Right lobe of liver (tissue), 6 donors: ENCODE results near the gene RFX4. TPM values are rescaled to one million over a fixed set of nuclear protein-coding genes. Genes with fewer than 3 reads are reported as not detected.

ENCODE experiments used
- ATAC-seq, 4 donors: fragments of 200-7000 bp; cut with Tn5 transposase; one replicate each; pipeline ENCODE4 v1.9.1; 2020; ENCODE audit warnings: mild to moderate bottlenecking in 4 of 4, moderate library complexity in 4 of 4
- DNase-seq, 3 donors: peaks; one replicate each; pipeline ENCODE4 v3.0.0-alpha.2; 2020
- H3K27ac ChIP-seq, 3 donors: fragments of 200-600 bp; one replicate each; pipeline ENCODE4 v1.8.0; 2022
- H3K27me3 ChIP-seq, 2 donors: fragments of 200-600 bp; one replicate each; pipeline ENCODE4 v1.8.0; 2022
- H3K36me3 ChIP-seq, 4 donors: fragments of 200-600 bp; sonication (generic) in 1 of 4; one replicate each; pipeline versions ENCODE4 v1.5.1 to v1.8.0; 2017 to 2022; ENCODE audit warnings: control low read depth in 1 of 4
- H3K4me1 ChIP-seq, 4 donors: fragments of 200-600 bp; sonication (generic) in 1 of 4; one replicate each; pipeline versions ENCODE4 v1.5.1 to v1.8.0; 2017 to 2022; ENCODE audit warnings: control low read depth in 1 of 4
- H3K4me3 ChIP-seq, 3 donors: fragments of 200-600 bp; one replicate each; pipeline ENCODE4 v1.8.0; 2022
- H3K9me3 ChIP-seq, 4 donors: fragments of 200-600 bp; sonication (generic) in 1 of 4; one replicate each; pipeline versions ENCODE4 v1.5.1 to v1.8.0; 2017 to 2022; ENCODE audit warnings: control low read depth in 1 of 4
- POLR2A ChIP-seq: fragments of 450-650 bp; IDR thresholded peaks from one replicate; pipeline ENCODE4 v1.6.1; 2017; ENCODE audit warnings: antibody characterized with exemption, mild to moderate bottlenecking
- WGBS: methylation state at CpG from one replicate; pipeline ENCODE4 v1.1.6; 2018; ENCODE audit warnings: low coverage, low lambda C conversion rate; ENCODE audit not compliant: insufficient coverage; ENCODE audit errors: missing lambda C conversion rate; 5-methylcytosine and 5-hydroxymethylcytosine counted together
- intact Hi-C, 2 donors: fragments of 100-400 bp; cut with DNase I; formaldehyde crosslinking; loops; one replicate each; pipeline versions ENCODE4 v1.11.2 to v1.14.1; 2022
- total RNA-seq, 6 experiments: library from RNA; depleted of rRNA in 2 of 6; stranded (reverse); fragments of >200 nt in 2 of 6; fragmentation: NEBNext Ultra II Directional in 3 of 6; extraction: Animal tissue kit (Norgen Biotek cat#: 25700) in 3 of 6; gene quantifications; one replicate each; pipeline versions ENCODE4 v1.1.0 to v1.2.4, GENCODE V29; 2016 to 2023
- TF ChIP-seq, protein P1 (sequence below), 4 donors: fragments of 200-600 bp in 3 of 4; fragments of 450-650 bp in 1 of 4; IDR thresholded peaks; one replicate each; pipeline versions ENCODE4 v1.5.1 to v1.8.0; 2016 to 2022; ENCODE audit warnings: antibody characterized with exemption in 4 of 4, mild to moderate bottlenecking in 2 of 4
- donor health status: DM: no; HTN: yes; CAD: no.
- donor health status: DM: no; HTN: no; CAD: no.
- donor health status: DM: no; HTN: no; CAD: no.
- donor health status: DM: no; HTN: yes; CAD: no.
- donor health status: DM: no; HTN: yes; CAD: no.

The RFX4 gene
- total RNA-seq, 6 experiments from 2014 or later, result not detected

GRCh38 chr12:106648736-106649135, 65.9 kb downstream of the RFX4 start:
- intact Hi-C loops, result no loop called here

GRCh38 chr12:106651552-106651951, 68.7 kb downstream of the RFX4 start:
- intact Hi-C loops, result no loop called here
- WGBS, result 50% methylated on average over 2 of the region's 2 CpGs
- Histone ChIP-seq H3K4me1 (no peaks in the 10 kb centered on the region), H3K36me3 (no peaks in the 10 kb centered on the region), H3K4me3 (no peak overlapping the region), H3K27ac (no peak overlapping the region), H3K9me3 (no peaks in the 10 kb centered on the region), H3K27me3 (no peaks in the 10 kb centered on the region)
- no peak for ATAC-seq
- TF ChIP-seq, protein P1, sequence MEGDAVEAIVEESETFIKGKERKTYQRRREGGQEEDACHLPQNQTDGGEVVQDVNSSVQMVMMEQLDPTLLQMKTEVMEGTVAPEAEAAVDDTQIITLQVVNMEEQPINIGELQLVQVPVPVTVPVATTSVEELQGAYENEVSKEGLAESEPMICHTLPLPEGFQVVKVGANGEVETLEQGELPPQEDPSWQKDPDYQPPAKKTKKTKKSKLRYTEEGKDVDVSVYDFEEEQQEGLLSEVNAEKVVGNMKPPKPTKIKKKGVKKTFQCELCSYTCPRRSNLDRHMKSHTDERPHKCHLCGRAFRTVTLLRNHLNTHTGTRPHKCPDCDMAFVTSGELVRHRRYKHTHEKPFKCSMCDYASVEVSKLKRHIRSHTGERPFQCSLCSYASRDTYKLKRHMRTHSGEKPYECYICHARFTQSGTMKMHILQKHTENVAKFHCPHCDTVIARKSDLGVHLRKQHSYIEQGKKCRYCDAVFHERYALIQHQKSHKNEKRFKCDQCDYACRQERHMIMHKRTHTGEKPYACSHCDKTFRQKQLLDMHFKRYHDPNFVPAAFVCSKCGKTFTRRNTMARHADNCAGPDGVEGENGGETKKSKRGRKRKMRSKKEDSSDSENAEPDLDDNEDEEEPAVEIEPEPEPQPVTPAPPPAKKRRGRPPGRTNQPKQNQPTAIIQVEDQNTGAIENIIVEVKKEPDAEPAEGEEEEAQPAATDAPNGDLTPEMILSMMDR (IDR thresholded peaks at IDR 0.05), result no peak
- TF ChIP-seq POLR2A, result no peak
- DNase-seq, result no peak

More at GRCh38 chr12:106648736-106649135, 65.9 kb downstream of the RFX4 start:
- ATAC-seq (no peak), DNase-seq (no peak)
- Histone ChIP-seq H3K27ac (no peak overlapping the region), H3K9me3 (no peaks in the 10 kb centered on the region), H3K4me1 (no peaks in the 10 kb centered on the region), H3K27me3 (no peaks in the 10 kb centered on the region), H3K4me3 (no peak overlapping the region), H3K36me3 (no peaks in the 10 kb centered on the region)
- WGBS, result 75% methylated on average over 2 of the region's 2 CpGs
- TF ChIP-seq, protein P1 (IDR thresholded peaks at IDR 0.05), result no peak
- no peak for TF ChIP-seq POLR2A

DNA sequence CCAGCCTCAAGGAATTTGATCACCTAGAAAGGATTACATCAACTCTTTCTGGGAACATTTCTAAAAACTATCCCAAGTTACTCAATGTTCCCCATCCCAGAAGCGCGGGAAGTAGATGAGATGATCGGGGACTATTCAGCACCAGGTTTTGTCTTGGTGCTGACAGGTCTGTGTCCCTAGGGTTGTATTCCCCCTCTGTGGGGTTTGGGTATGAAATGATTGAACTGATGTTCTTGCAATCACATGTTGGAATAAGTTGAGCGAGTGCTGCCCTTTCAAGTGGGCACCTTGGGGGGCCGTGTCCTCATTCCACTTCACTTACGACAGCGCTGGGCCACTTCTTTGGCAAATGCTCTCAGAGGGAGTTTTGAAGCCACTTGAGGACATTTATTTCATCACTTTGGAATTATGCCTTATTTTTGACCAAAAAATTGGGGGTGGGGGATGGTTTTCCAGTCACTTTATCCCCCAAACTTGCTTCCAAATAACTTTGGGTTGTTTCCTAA, 69.8 kb downstream of the RFX4 start:
- Histone ChIP-seq H3K36me3 (no peaks in the 10 kb centered on the region), H3K27ac (no peak overlapping the region), H3K4me3 (no peak overlapping the region), H3K4me1 (no peaks in the 10 kb centered on the region), H3K27me3 (no peaks in the 10 kb centered on the region), H3K9me3 (no peaks in the 10 kb centered on the region)
- ATAC-seq, result no peak
- 87% methylated on average over 7 of the region's 7 CpGs for WGBS
- intact Hi-C loops, result no loop called here
- no peak for TF ChIP-seq POLR2A
- TF ChIP-seq, protein P1 (IDR thresholded peaks at IDR 0.05), result no peak
- no peak for DNase-seq

DNA sequence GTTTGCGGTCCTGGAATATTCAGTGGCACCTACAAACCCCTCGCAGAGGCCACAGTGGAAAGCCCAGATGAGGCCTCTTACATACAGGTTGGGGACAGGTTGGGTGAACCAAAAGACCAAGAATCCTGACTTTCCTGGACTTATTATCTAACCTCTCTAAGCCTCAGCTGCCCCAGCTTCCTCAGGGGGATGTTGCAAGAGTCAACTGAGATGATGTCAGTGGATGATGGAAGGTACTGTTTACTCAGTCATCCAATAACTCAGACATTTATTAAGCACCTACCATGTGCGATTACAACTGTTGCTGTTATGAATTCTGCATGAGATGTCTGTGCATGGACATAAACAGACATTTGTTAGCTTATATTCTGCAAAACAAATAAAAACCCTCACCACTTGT, 72.8 kb downstream of the RFX4 start:
- no peaks in the 10 kb centered on the region for H3K9me3 ChIP-seq
- no peak for DNase-seq
- no peak overlapping the region for H3K27ac ChIP-seq
- intact Hi-C loops, result no loop called here
- WGBS, result 71% methylated on average over 3 of the region's 3 CpGs
- TF ChIP-seq POLR2A, result no peak
- TF ChIP-seq, protein P1 (IDR thresholded peaks at IDR 0.05), result no peak
- peak in 1 of 4 donors; percentile 47 for ATAC-seq
- H3K4me1 ChIP-seq, result no peaks in the 10 kb centered on the region
- no peak overlapping the region for H3K4me3 ChIP-seq
- H3K27me3 ChIP-seq, result no peaks in the 10 kb centered on the region
- H3K36me3 ChIP-seq, result no peaks in the 10 kb centered on the region

GRCh38 chr12:106657488-106657887, 74.7 kb downstream of the RFX4 start:
- no peaks in the 10 kb centered on the region for H3K4me1 ChIP-seq
- TF ChIP-seq POLR2A, result no peak
- TF ChIP-seq, protein P1 (IDR thresholded peaks at IDR 0.05), result no peak
- DNase-seq, result no peak
- H3K27me3 ChIP-seq, result no peaks in the 10 kb centered on the region
- no peak overlapping the region for H3K4me3 ChIP-seq
- WGBS, result 11% methylated on average over 1 of the region's 3 CpGs
- peaks cover 0 to 4% (median 0%) of the 10 kb centered on the region in 4 donors for H3K9me3 ChIP-seq
- no peak overlapping the region for H3K27ac ChIP-seq
- intact Hi-C loops, result no loop called here
- no peak for ATAC-seq
- H3K36me3 ChIP-seq, result no peaks in the 10 kb centered on the region
